GM19467 (cell line): ENCODE results near the gene SPC24.
"Not testable (repeated sequence)": the region's sequence is repeated elsewhere in the genome, so short reads cannot be mapped to it uniquely, and the experiment has no call there.

Experiments
- ATAC-seq: cut with Tn5 transposase; IDR thresholded peaks from one replicate; pipeline ENCODE4 v1.9.1; 2021; ENCODE audit warnings: mild to moderate bottlenecking, moderate library complexity; ENCODE audit not compliant: unreplicated experiment

Gene SPC24

GRCh38 chr19:11131471-11131870 lies 24.1 kb downstream of the SPC24 start:
- no peak for ATAC-seq

- no peak for ATAC-seq
Measured at GRCh38 chr19:11130824-11131455, 24.6 kb downstream of the SPC24 start.

DNA sequence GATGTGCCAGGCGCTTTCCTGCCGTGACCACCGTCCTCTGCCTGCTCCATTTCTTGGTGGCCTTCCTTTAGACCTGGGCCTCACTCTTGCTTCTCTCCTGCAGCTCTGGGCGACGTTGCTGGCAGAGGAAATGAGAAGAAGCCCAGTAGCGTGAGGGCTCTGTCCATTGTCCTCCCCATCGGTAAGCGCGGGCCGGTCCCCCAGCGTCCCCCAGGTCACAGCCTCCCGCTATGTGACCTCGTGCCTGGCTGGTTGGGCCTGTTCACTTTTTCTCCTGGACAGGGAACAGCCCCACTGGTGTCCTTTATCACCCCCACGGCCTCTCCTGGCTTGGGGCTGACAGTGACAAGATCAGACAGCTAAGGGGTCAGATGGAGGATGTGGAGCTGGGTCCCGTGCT lies 27.7 kb downstream of the SPC24 start:
- ATAC-seq: no peak

DNA sequence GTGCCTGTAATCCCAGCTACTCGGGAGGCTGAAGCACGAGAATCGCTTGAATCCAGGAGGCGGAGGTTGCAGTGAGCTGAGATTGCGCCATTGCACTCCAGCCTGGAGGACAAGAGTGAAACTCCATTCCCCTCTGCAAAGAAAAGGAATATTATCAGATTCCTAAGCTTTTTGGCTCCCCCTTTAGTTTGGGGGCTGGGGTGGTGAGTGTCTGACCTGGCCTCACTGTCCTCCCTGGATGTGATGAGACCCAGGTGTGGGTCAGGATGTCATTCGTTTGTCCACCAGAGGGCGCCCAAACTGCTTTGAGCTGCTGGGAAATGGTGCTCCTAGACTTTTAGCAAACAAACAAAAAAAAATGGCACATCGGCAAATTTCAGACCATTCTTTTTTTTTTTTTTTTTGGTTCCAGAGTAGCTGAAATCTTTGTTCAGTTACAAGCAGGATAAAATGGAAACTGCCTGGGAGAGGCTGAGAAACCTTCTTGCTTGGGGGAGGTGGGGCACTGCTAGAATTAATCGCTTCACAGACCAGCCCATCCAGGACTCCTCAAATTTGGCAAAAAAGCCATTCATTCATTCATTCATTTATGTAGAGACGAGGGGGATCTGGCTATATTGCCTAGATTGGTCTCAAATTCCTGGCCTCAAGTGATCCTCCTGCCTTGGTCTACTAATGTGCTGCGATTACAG lies 29.4 kb downstream of the SPC24 start:
- no peak for ATAC-seq

DNA sequence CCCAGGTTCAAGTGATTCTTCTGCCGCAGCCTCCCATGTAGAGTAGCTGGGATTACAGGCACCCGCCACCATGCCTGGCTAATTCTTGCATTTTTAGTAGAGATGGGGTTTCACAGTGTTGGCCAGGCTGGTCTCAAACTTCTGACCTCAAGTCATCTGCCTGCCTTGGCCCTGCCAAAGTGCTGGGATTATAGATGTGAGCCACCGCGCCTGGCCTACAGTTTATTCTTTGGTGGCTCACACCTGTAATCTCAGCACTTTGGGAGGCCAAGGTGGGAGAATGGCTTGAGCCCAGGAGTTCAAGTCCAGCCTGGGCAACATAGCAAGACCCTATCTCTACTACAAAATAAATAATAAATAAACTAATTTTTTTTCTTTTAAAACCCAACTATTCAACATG lies 31.4 kb downstream of the SPC24 start:
- ATAC-seq: not testable (repeated sequence)

- no peak for ATAC-seq
Measured at GRCh38 chr19:11123114-11123513, 32.5 kb downstream of the SPC24 start.

GRCh38 chr19:11121963-11122362 lies 33.6 kb downstream of the SPC24 start:
- ATAC-seq: not testable (repeated sequence)

GRCh38 chr19:11116507-11116906 lies 39.1 kb downstream of the SPC24 start:
- ATAC-seq: no peak

GRCh38 chr19:11115895-11116446 lies 39.6 kb downstream of the SPC24 start:
- ATAC-seq: no peak

GRCh38 chr19:11115042-11115441 lies 40.5 kb downstream of the SPC24 start:
- no peak for ATAC-seq

DNA sequence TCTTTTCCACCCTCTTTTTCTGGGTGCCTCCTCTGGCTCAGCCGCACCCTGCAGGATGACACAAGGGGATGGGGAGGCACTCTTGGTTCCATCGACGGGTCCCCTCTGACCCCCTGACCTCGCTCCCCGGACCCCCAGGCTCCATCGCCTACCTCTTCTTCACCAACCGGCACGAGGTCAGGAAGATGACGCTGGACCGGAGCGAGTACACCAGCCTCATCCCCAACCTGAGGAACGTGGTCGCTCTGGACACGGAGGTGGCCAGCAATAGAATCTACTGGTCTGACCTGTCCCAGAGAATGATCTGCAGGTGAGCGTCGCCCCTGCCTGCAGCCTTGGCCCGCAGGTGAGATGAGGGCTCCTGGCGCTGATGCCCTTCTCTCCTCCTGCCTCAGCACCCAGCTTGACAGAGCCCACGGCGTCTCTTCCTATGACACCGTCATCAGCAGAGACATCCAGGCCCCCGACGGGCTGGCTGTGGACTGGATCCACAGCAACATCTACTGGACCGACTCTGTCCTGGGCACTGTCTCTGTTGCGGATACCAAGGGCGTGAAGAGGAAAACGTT lies 42.4 kb downstream of the SPC24 start:
- no peak for ATAC-seq

GRCh38 chr19:11111771-11112144 lies 43.8 kb downstream of the SPC24 start:
- ATAC-seq: no peak

DNA sequence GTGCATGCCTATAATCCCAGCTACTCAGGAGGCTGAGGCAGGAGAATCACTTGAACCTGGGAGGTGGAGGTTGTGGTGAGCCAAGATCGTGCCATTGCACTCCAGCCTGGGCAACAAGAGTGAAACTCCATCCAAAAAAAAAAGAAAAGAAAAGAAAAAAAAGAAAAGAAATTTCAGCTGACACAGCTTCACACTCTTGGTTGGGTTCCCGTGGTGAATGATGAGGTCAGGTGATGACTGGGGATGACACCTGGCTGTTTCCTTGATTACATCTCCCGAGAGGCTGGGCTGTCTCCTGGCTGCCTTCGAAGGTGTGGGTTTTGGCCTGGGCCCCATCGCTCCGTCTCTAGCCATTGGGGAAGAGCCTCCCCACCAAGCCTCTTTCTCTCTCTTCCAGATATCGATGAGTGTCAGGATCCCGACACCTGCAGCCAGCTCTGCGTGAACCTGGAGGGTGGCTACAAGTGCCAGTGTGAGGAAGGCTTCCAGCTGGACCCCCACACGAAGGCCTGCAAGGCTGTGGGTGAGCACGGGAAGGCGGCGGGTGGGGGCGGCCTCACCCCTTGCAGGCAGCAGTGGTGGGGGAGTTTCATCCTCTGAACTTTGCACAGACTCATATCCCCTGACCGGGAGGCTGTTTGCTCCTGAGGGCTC lies 44.3 kb downstream of the SPC24 start:
- no peak for ATAC-seq

DNA sequence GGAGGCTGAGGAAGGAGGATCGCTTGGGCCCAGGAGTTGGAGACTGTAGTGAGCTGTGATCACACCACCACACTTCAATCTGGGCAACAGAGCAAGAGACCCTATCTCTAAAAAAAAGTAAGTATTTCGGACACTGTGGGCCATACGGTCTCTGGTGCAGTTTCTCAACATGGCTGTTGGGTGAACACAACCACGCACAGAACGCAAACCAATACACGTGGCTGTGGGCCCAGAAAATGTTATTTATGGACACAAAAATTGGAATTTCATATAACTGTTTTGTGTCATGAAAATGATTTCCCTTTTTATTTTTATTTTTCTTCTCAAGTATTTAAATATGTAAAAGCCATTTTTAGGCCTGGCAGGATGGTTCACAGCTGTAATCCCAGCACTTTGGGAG lies 46.8 kb downstream of the SPC24 start:
- no peak for ATAC-seq

GRCh38 chr19:11106477-11106876 lies 49.1 kb downstream of the SPC24 start:
- no peak for ATAC-seq

- ATAC-seq: no peak
Measured at GRCh38 chr19:11105014-11105636, 50.5 kb downstream of the SPC24 start.

GRCh38 chr19:11103667-11104066 lies 51.9 kb downstream of the SPC24 start:
- not testable (repeated sequence) for ATAC-seq

- no peak for ATAC-seq
Measured at GRCh38 chr19:11102944-11103343, 52.6 kb downstream of the SPC24 start.

DNA sequence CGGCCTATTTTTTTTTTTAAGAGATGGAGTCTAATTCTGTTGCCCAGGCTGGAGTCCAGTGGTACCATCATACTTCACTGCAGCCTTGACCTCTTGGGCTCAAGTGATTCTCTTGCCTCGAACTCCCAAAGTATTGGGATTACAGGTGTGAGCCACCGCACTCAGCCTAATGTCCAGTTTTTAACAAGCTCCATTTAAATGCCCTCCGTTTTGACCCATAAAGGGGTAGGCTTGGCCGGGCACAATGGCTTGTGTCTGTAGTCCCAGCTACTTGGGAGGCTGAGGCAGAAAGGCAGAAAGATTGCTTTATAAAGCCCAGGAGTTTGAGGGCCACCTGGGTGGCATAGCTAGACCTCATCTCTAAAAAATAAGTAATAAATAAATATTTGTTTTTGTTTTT lies 54.5 kb downstream of the SPC24 start:
- no peak for ATAC-seq

DNA sequence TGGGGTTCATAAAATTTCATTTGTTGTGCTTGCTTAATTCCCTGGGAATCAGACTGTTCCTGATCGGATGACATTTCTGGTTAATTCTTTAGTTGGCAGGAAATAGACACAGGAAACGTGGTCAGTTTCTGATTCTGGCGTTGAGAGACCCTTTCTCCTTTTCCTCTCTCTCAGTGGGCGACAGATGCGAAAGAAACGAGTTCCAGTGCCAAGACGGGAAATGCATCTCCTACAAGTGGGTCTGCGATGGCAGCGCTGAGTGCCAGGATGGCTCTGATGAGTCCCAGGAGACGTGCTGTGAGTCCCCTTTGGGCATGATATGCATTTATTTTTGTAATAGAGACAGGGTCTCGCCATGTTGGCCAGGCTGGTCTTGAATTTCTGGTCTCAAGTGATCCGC lies 55.5 kb downstream of the SPC24 start:
- no peak for ATAC-seq

GRCh38 chr19:11098861-11099260 lies 56.7 kb downstream of the SPC24 start:
- no peak for ATAC-seq
